ENCODE data around the gene LSM5. TPM values are rescaled to one million over a fixed set of nuclear protein-coding genes. Genes with fewer than 3 reads are reported as not detected.

LSM5 gene
- total RNA-seq, 2 experiments from 2014 or later: 94.4 to 97.1 TPM

DNA sequence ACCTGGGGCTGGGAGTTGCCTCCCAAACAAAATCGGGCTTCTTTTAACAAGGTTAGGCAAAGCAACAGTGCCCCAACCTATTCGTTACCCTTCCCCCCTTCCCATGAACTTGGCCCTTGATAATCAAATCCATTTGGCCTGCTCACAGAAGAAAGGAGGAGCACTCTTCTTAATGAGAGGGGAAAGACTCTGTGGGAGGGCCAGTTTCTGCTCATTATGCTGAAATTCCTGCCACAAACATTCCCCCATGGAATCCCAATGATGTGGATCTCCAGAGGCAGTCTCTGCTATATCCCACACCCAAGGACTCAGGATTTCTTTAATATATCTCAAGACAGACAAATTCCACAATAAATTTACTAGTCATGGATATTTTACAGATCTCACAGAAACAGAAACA, 43.0 kb downstream of the LSM5 start:
- POLR2A ChIA-PET: no interaction called here
- Mint-ChIP-seq H3K36me3 (ENCODE audit: low read depth) (no peaks in the 10 kb centered on the region), H3K27me3 (ENCODE audit: low read depth) (no peaks in the 10 kb centered on the region), H3K9me3 (ENCODE audit: insufficient read depth) (no peaks in the 10 kb centered on the region), H3K27ac (no peak overlapping the region), H3K4me1 (ENCODE audit: low read depth) (no peaks in the 10 kb centered on the region), H3K4me3 (no peak overlapping the region)
- DNase-seq (no peak), ATAC-seq (no peak)
- CTCF ChIA-PET: interaction anchor here (1.0 kb wide), 1 partner anchor 32 kb away, joined by 3 read pairs; no protein-coding TSS in a partner anchor

DNA sequence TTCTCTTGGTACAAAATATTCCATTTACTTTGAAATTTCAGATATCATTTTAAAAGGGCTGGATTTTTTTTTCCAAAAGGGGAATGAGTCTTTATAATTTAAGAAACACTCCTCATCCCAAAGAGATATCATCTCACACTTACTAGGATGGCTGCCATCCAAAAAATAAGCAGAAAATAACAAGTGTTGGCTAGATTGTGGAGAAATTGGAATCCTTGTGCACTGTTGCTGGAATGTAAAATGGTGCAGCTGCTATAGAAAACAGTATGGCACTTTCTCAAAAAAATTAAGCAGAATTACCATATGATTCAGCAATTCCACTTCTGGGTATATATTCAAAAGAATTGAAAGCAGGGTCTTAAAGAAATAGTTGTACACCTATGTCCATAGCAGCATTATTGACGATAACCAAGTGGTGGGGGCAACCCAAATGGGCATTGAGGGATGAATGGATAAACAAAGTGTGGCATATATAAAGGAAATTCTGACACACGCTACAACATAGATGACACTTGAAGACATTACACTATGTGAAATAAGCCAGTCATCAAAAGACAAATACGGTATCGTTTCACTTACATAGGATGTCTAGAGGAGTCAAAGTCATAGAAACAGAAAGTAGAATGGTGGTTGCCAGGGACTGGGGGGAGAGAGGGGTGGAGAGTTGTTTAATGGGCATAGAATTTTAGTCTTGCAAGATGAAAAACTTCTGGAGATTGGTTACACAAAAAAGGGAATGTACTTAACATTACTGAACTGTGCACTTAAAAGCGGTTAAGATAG, 53.8 kb downstream of the LSM5 start:
- ChIA-PET CTCF (no interaction called here), POLR2A (no interaction called here)
- no peak overlapping the region for H3K4me3 Mint-ChIP-seq
- no peaks in the 10 kb centered on the region for H3K9me3 Mint-ChIP-seq (ENCODE audit: insufficient read depth)
- no peaks in the 10 kb centered on the region for H3K36me3 Mint-ChIP-seq (ENCODE audit: low read depth)
- H3K4me1 Mint-ChIP-seq (ENCODE audit: low read depth): no peaks in the 10 kb centered on the region
- no peak overlapping the region for H3K27ac Mint-ChIP-seq
- ATAC-seq (no peak), DNase-seq (no peak)
- no peaks in the 10 kb centered on the region for H3K27me3 Mint-ChIP-seq (ENCODE audit: low read depth)

Other genes starting within 250 kb of the LSM5 start
- gene AVL9, start 5.1 kb upstream of the LSM5 start, total RNA-seq: 10 to 100 TPM; 29.6 to 30.1 TPM